Breast epithelium (tissue), 3 donors: ENCODE data around the gene CENPT.

Source experiments
- POLR2A ChIP-seq: fragments of 450-650 bp; IDR thresholded peaks from one replicate; pipeline ENCODE4 v1.6.1; 2016; ENCODE audit warnings: antibody characterized with exemption, mild to moderate bottlenecking, moderate library complexity
- POLR2AphosphoS5 ChIP-seq, 3 donors: sonication (generic); formaldehyde crosslinking; IDR thresholded peaks; one replicate each; pipeline ENCODE4 v1.6.1; 2017; ENCODE audit warnings: antibody characterized with exemption in 3 of 3
- TF ChIP-seq, protein P1 (sequence below), 3 donors: fragments of 450-650 bp; IDR thresholded peaks; one replicate each; pipeline ENCODE4 v1.5.1; 2016 to 2017; ENCODE audit warnings: antibody characterized with exemption in 3 of 3, mild to moderate bottlenecking in 3 of 3, moderate library complexity in 3 of 3

DNA sequence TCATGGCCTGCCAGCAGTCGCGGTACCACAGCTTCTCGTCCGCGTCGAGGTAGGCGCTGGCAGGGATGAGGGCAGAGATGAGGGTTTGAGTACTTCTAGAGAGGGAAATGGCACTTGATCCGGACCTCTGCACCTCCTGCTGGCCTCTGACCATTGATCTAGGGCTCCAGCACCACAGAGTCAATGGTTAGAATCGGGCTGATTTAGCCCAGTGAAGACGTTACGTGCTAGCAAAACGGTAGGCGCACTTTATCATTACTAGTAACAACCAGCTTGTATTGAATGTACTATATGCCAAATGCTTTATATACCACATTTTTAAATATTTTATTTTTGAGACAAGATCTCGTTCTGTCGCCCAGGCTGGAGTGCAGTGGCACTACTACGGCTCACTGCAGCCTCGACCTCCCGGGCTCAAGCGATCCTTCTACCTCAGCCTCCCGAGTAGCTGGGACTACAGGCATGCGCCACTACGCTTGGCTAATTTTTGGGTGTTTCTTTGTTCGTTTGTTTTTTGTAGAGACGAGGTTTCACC, 40.3 kb downstream of the CENPT start:
- TF ChIP-seq, protein P1, sequence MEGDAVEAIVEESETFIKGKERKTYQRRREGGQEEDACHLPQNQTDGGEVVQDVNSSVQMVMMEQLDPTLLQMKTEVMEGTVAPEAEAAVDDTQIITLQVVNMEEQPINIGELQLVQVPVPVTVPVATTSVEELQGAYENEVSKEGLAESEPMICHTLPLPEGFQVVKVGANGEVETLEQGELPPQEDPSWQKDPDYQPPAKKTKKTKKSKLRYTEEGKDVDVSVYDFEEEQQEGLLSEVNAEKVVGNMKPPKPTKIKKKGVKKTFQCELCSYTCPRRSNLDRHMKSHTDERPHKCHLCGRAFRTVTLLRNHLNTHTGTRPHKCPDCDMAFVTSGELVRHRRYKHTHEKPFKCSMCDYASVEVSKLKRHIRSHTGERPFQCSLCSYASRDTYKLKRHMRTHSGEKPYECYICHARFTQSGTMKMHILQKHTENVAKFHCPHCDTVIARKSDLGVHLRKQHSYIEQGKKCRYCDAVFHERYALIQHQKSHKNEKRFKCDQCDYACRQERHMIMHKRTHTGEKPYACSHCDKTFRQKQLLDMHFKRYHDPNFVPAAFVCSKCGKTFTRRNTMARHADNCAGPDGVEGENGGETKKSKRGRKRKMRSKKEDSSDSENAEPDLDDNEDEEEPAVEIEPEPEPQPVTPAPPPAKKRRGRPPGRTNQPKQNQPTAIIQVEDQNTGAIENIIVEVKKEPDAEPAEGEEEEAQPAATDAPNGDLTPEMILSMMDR (IDR thresholded peaks at IDR 0.05) = peak in 1 of 3 donors; percentile 21
- peak in 1 of 3 donors; percentile 31 for TF ChIP-seq POLR2AphosphoS5 (IDR thresholded peaks at IDR 0.05)
- no peak for TF ChIP-seq POLR2A
